G401.6 (cell line): ENCODE results near the gene SNX24.
A peak's percentile ranks its signal among the peaks of the same experiment; 100 is the strongest.
"Not testable (repeated sequence)": the region's sequence is repeated elsewhere in the genome, so short reads cannot be mapped to it uniquely, and the experiment has no call there.

Source experiments
- FAIRE-seq: peaks from 2 replicates; lab custom pipeline; 2012; peaks lifted over from hg19 to GRCh38; lab: Jason Lieb, UNC

Gene SNX24

GRCh38 chr5:122845229-122846050 is at the start of gene SNX24:
Gene SNX24 (plus strand): TSS chr5:122845613. CDS start chr5:122845634, 21 bp downstream.
- FAIRE-seq, result no peak

- no peak for FAIRE-seq
Measured at GRCh38 chr5:122805481-122805880, 39.9 kb upstream of the SNX24 start.

- FAIRE-seq, result peak; percentile 13
Measured at GRCh38 chr5:122810405-122810804, 35.0 kb upstream of the SNX24 start.

GRCh38 chr5:122815218-122815767 is 30.1 kb upstream of the SNX24 start:
- no peak for FAIRE-seq

- no peak for FAIRE-seq
Measured at GRCh38 chr5:122816756-122817155, 28.7 kb upstream of the SNX24 start.

- no peak for FAIRE-seq
Measured at GRCh38 chr5:122831984-122832383, 13.4 kb upstream of the SNX24 start.

- FAIRE-seq, result no peak
Measured at GRCh38 chr5:122835681-122836080, 9.7 kb upstream of the SNX24 start.

- no peak for FAIRE-seq
Measured at GRCh38 chr5:122836947-122837346, 8.5 kb upstream of the SNX24 start.

- FAIRE-seq, result no peak
Measured at GRCh38 chr5:122839731-122840130, 5.7 kb upstream of the SNX24 start.

- FAIRE-seq, result no peak
Measured at GRCh38 chr5:122842016-122842580, 3.3 kb upstream of the SNX24 start.

- no peak for FAIRE-seq
Measured at GRCh38 chr5:122844136-122844909, 1.1 kb upstream of the SNX24 start.

GRCh38 chr5:122844910-122845228 is 544 bp upstream of the SNX24 start:
- FAIRE-seq, result no peak

- FAIRE-seq, result peak; percentile 15
Measured at GRCh38 chr5:122846051-122846550, 688 bp downstream of the SNX24 start.

- FAIRE-seq, result no peak
Measured at GRCh38 chr5:122847687-122848081, 2.3 kb downstream of the SNX24 start.

- no peak for FAIRE-seq
Measured at GRCh38 chr5:122849771-122850170, 4.4 kb downstream of the SNX24 start.

GRCh38 chr5:122857538-122857937 is 12.1 kb downstream of the SNX24 start:
- not testable (repeated sequence) for FAIRE-seq

- FAIRE-seq, result no peak
Measured at GRCh38 chr5:122858451-122858850, 13.0 kb downstream of the SNX24 start.

GRCh38 chr5:122863240-122863639 is 17.8 kb downstream of the SNX24 start:
- FAIRE-seq, result no peak

- FAIRE-seq, result no peak
Measured at GRCh38 chr5:122863721-122864120, 18.3 kb downstream of the SNX24 start.

GRCh38 chr5:122864400-122864799 is 19.0 kb downstream of the SNX24 start:
- no peak for FAIRE-seq

- FAIRE-seq, result no peak
Measured at GRCh38 chr5:122864842-122865241, 19.4 kb downstream of the SNX24 start.

- FAIRE-seq, result no peak
Measured at GRCh38 chr5:122870219-122870856, 24.9 kb downstream of the SNX24 start.
